Left forelimb (tissue), 1 donor: ENCODE results near the gene TNS1.

Experiments
- DNase-seq: peaks from one replicate; pipeline ENCODE4 v3.0.0-alpha.2; 2018; ENCODE audit warnings: low spot score

TNS1 gene

DNA sequence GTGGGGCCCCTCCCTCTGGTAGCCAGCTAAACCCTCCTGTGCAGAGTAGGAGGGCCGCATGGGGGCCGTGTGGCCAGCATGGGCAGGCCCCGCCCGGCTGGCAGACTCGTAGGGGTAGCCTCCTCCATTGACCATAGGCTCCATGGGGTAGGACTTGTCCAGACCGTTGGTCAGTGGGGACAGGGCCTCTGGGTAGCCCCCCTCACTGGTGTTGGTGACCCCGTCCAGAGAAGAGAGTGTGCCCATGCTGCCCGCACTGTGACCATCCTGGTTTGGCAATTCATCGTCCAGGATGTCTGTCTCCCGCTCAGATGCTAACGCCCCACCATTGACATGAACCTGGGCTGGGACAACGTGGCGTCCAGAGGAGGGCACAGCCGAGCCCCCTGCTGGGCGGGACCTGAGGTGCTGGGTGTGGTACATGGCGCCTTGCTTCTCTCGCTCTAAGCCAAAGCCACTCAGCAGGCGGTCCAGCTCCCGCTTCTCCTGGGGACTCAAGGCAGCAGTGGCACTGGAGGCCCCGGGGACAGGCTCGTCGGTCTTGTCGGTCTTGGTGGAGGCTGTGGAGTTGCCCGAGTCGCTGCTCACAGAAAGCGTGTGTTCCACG is 154.3 kb downstream of the TNS1 start:
- DNase-seq: no peak

DNA sequence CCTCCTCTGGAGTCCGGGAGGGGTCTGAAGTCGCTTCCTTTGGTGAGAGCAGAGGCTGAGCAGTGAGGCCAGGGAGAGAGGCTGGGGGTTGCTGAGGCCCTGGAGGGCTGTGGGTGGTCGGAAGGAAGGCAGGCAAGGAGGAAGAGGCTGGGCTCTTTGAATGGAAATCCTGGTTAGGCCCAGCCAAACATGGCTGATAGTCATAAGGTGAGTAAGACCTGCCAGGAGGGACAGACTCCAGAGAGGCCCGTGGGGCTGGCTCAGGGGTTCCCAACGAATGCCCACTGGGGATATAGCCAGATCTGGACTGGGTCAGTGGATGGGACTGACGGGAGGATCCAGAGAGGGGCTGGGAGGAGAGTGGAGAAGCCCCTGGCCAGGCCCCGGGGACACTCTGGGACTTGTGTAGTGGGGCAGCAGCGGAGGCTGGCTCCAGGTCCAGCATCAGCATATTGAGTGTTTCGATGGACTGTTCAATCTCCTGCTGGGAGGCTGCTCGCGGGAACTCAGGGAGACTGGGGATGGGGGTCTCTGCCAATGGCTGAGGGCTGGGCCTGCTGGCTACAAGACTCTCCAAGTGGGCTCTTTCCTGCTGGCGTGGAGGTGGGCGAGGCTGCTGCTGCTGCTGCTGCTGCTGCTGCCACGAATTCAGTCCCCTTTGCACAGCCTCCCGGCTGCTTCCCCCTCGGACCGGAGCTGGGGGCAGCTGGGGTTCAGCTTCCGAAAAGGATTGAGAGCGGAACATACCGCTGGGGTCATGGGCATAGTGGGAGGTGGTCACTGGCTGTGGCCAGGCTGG is 155.0 kb downstream of the TNS1 start:
- no peak for DNase-seq

DNA sequence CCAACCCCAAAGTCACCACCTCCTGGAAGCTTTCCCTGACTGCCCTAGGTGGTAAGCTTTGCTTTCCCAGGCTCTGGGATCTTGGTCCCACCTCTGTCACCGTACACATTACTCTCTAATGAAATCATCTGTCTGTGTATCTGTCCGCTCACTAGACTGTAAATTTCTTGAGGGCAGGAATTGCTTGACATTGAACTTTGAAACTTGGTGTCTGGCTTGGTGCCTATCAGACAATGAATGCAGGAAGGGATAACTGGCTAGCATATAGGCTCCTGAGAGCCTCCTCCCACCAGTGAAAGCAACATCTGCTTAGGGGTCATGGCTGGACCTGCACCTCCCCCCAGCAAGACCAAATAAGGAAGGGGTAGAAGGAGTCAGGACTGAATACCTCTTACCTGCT is 155.7 kb downstream of the TNS1 start:
- no peak for DNase-seq

- no peak for DNase-seq
Observed at GRCh38 chr2:217846321-217846743, 156.5 kb downstream of the TNS1 start.

GRCh38 chr2:217845301-217845700 is 157.5 kb downstream of the TNS1 start:
- DNase-seq: no peak

DNA sequence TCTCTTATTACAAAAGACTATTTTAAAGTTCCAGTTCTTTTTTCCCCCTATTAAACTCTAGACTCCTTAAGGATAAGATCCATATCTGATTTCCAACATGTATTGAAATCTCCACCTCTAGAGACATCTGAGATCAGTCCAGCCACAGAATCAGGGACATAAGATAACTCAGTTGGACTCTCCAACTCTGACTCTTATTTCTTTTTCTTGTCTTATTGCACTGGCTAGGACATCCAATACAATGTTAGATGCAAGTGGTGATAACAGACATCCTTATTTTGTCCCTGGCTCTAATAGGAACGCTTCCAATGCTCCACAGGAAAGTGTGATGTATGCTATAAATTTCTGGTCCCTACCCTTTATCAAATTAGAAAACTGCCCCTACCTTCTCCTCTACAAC is 158.1 kb downstream of the TNS1 start:
- DNase-seq: no peak

DNA sequence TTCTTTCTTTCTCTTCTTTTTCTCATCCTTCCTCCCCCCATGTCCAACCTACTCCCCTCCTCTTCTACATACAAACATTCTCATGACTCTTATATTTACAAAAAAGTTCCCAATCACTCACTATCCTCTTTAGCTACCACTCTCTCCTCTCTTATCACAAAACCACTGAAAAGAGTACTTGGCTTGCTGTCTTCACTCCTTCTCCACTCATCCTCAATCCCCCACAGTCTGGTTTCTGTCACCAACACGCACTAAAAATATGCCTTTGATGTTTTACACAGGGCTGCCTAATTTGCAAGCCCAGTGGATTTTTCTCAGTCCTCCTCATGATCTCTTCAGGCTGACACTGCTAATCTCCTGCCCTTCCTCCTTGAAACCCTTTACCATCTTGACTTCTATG is 159.5 kb downstream of the TNS1 start:
- no peak for DNase-seq

- no peak for DNase-seq
Observed at GRCh38 chr2:217842017-217842416, 160.8 kb downstream of the TNS1 start.

- no peak for DNase-seq
Observed at GRCh38 chr2:217840522-217840921, 162.3 kb downstream of the TNS1 start.

GRCh38 chr2:217839750-217840107 is 163.1 kb downstream of the TNS1 start:
- no peak for DNase-seq

DNA sequence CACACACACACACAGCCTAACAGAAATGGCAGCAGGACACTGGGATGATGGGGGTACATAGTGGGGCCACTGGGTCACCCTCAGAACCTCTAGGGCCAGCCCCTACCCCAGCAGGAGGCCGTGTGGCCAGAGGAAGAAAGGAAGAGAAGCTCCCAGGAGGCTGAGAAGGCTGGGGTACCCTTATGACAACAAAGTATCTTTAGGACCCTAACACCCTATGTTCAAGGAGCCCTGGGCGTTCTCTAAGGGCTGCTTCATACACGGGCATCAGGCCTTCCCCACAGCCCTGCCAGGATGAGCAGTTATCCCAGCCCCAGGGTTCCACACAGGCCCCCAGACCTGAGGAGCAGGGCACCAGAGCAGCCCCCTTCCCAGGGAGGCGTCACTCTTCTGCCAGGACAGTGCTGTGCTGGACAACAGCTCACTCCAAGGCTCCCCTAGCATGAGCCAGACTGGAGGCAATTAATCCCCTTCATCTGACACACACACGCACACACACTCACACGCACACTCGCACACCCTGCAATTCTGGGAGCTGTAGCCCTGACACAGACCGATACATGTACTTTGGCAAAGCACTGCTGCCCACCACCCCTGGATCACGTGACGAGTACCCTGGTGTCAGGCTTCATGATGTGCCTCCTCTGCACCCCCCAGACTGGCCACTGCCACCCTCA is 163.6 kb downstream of the TNS1 start:
- DNase-seq: no peak

- no peak for DNase-seq
Observed at GRCh38 chr2:217838409-217838831, 164.4 kb downstream of the TNS1 start.

DNA sequence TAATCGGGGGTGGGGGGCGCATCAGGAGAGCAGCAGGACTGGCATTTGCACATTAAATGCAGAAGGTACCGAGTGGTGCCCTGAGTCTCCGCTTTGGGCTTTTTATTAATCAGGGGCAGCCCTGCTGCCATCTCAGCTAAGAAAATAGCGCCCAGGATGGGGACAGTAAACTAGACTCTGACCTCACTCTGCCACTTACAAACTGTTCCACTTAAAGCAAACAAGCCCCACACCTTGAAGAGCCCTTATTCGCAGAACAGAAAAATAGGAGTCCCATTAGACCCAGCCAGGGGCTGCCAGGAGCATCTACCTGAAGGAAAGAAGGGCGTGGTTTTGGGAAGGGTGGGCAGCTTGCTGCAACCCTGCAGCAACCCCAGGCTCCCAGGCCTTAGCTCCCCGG is 165.3 kb downstream of the TNS1 start:
- no peak for DNase-seq

DNA sequence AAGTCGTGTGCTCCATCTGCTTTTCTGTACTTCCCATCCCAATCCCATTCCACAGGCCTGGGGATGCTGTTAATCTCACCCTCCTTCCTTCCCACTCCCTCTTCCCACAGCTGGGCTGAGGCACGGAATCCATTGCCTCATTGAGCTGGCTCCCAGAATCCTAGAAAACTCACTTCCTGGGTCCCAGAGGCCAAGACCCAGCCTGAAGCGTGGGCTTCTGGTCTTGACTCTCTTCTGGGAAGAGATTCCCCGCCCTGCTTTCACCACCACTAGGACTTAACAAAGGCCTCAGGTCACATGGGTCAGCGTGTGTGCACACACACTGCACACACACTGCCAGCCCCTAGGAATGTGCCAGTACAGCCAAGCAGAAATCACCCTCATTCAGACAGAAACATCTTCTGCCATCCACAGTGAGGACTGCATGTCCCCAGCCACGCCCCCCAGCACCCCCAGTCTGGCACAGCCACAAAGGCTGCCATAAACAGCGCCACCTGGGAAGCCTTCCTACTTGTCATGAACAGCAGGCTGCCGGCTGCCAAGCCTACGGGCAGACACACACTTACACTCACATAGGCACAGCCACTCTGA is 165.8 kb downstream of the TNS1 start:
- DNase-seq: peak; percentile 77

- DNase-seq: peak; percentile 88
Observed at GRCh38 chr2:217835931-217836891, 166.6 kb downstream of the TNS1 start.

DNA sequence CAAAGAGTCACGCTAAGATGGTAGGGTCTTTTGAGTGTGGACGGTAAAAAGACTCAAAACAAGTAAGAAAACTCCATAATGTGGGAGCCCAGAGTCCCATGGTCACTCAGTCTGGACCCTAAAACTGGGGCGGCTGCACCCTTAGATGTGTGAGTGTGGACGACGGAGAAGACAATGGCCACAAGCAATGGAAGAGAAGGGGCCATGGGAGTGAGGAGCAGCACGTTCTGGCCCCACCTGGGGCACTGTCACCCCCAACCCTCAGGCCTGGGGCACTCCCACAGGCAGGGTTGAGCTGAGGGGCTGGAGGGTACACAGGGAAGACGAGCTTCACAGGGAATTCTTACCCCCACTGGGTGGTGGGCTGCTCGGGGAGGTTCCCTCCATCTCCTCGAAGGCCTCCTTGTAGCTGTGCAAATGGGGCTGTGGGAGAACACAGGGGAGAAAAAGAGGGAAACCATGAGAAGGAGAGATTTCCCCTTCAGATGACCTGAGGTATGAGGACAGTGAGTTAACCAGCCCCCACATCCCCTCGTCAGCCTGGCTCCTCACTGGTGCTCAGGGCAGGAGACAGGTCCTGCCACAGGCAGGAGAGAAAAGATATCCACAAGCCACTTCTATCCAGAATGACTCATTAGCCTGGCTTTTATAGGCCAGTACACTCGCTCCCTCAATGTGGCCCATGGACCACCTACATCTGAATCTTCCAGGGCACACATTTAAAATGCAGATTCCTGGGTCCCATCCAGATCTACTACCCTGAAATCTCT is 167.9 kb downstream of the TNS1 start:
- no peak for DNase-seq

DNA sequence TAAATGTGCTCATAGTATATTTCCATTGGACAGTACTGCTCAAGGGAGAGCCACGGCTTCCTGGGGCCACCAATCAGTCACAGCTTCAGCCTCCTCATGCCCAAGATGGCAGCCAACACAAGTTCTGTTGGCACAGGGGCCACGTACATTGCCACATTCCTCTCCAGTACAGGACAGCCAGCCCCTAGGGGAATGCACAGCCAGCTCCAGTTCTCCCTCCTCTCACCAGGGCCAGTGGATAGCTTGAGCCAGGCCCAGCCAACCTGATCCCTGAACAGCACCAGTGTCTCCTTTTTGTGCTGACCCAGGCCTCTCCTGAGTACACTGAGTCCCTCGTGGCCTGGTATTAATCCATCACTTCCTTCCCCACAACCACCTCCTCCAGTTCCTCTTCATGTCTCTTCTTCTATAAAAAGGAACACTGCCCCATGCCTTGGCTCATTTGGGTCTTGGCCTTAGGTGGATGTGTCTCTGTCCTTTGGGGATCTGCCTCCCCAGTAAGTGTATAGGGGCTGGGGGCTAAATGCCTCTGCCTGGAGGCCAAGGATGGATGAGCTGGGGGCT is 168.7 kb downstream of the TNS1 start:
- no peak for DNase-seq

DNA sequence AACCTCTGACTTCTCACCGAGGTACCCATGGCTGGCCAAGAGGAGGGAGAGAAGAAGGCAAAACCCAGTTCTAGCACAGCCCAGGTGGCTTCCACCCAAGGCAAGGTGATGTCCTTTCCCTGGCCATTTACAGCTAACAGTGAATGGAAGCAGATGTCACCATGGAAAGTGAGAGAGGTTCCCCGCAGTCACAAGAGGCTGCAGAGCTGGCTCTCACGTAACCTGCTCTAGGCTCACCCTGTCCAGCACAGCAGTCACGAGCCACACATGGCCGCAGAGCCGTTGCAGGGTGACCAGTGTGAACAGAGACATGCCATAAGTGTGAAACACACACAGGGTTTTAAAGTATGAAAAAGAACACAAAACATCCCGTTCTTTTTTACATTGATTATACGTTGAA is 169.4 kb downstream of the TNS1 start:
- no peak for DNase-seq

- no peak for DNase-seq
Observed at GRCh38 chr2:217832987-217833386, 169.8 kb downstream of the TNS1 start.

- no peak for DNase-seq
Observed at GRCh38 chr2:217832115-217832514, 170.7 kb downstream of the TNS1 start.

DNA sequence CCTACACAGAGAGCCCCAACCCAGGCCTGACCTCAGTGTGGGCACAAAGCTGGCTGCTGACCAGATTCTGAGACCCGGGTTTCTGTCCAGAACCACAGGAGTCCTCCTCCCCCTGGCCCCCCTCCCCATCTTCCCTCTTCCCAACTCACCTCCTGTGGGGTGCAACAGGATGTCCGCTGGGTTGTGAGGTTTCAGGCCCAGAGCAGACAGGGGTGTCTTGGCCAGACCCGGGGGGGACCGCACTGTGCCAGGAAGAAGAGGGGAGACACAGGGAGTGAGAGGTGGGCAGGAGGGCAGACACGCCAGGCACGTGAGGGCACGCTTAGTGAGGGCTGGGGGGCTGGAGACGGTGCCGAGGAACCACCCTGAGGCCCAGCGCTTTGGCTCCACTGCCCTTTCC is 171.5 kb downstream of the TNS1 start:
- no peak for DNase-seq
